ENCODE measurements around the gene TACO1. TPM values are rescaled to one million over a fixed set of nuclear protein-coding genes. Genes with fewer than 3 reads are reported as not detected.

The TACO1 gene
- polyA plus RNA-seq = 10 to 100 TPM; 10.9 to 19.9 (median 19.6) TPM

DNA sequence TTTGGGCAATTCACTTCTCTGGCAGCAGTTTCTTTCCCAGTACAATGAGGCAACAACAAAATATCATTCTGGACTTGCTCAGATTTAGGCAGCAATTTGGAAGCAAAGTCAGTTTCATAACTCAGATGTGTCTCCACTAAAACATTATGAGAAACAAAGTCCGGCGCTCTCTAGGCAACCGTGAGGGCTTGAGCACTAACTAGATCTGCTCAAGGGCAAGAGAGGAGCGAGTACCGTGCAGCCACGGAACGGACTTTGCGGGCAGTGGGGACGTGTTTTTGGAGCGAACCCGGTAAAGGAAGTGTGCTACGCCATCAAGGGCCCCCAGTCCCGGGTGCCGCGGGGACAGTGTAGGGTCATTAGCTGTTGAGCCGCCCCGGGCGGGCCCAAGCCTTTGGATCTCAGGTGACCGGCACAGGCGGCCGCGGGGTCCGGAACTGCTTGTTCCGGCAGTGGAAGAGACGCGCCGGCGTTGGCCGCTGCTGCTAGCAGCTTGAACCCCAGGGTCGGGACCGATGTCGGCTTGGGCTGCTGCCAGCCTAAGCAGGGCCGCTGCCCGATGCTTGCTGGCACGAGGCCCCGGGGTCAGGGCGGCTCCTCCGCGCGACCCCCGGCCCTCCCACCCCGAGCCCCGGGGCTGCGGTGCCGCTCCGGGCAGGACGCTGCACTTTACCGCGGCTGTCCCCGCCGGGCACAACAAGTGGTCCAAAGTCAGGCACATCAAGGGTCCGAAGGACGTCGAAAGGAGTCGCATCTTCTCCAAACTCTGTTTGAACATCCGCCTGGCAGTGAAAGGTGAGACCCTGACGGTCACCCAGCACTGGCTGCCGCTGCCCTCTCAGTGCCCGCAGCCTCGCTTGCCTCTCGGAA is at the start of gene TACO1:
TACO1 (plus strand) TSS at position 327 of the 870 bp plus-strand sequence; CDS start at position 516, 189 bp downstream.
- DNase-seq = peak; percentile 68 to 73 (median 72)
- Mint-ChIP-seq H3K27me3 (ENCODE audit: low read depth in 3 of 3) (peaks cover 3 to 7% (median 5%) of the 10 kb centered on the region in 3 donors), H3K9me3 (no peaks in the 10 kb centered on the region), H3K36me3 (peaks cover 5 to 9% (median 9%) of the 10 kb centered on the region in 3 donors), H3K27ac (peak within 1 kb of the TSS; percentile 88 to 96 (median 92)), H3K4me1 (peaks cover 43 to 49% of the 10 kb centered on the region in 2 donors), H3K4me3 (peak within 1 kb of the TSS; percentile 90 to 95 (median 93))

DNA sequence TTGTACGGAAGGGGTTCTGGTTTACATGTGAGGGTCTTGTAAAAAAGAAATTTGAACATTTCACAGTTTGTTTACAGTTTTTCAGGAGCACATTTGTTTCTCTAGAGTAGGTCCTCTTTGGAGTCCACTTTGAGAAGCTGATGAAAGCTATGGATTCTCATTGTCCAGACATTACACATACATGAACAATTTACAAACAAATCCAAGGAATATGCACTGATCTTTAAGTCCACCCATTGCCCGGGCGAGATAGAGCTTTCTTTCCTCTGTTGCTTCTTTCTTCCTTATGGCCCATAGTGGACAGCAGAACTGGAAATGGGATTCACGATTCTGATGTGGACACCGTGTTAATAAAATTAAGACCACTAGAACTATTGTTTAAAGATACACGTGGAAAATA is 48.5 kb upstream of the TACO1 start:
- Mint-ChIP-seq H3K27ac (peak overlapping the region; percentile 7 to 98 (median 89)), H3K4me3 (peak overlapping the region; percentile 91 to 99 (median 99)), H3K4me1 (peaks cover 70% of the 10 kb centered on the region in 2 donors), H3K27me3 (ENCODE audit: low read depth in 3 of 3) (peaks cover 0 to 12% (median 5%) of the 10 kb centered on the region in 3 donors), H3K36me3 (no peaks in the 10 kb centered on the region), H3K9me3 (no peaks in the 10 kb centered on the region)
- no peak for DNase-seq

DNA sequence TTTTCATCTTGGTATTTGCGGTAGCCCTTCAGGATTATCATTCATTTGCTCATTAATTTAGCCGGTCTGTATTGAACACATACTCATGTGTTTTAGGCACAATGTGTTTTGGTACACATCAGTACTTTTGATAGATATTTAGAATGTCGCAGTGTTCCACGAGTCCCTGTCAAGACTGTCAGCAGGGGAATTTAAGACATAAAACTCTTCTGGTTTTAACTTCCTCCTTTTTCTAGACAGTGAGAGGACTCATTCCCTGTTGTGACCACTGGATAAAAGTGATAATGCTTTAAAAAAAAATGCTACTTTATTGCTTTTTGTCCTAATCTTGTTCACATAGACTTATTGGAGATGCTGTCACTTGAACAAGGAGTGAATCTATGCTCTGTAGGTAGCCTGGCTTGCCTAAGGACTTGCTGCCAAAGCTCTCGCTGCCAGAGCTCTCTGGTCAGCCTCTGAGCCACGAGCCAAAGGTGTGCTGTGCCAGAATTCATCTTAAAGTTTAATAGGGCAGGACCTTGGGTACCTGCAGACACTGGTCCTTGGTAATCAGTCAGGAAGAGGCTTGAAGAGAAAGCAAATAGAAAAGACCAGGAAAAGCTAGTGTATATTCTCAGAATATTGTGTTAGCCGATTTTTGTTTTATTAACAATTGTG is 45.1 kb upstream of the TACO1 start:
- Mint-ChIP-seq H3K9me3 (no peaks in the 10 kb centered on the region), H3K27me3 (ENCODE audit: low read depth in 3 of 3) (peaks cover 0 to 5% (median 0%) of the 10 kb centered on the region in 3 donors), H3K4me1 (peaks cover 69 to 86% of the 10 kb centered on the region in 2 donors), H3K36me3 (no peaks in the 10 kb centered on the region), H3K4me3 (no peak overlapping the region), H3K27ac (peak overlapping the region in 1 of 6 donors; percentile 25)
- no peak for DNase-seq

GRCh38 chr17:63557416-63557815 is 43.3 kb upstream of the TACO1 start:
- Mint-ChIP-seq H3K4me3 (peak overlapping the region in 1 of 5 donors; percentile 0), H3K36me3 (no peaks in the 10 kb centered on the region), H3K9me3 (no peaks in the 10 kb centered on the region), H3K27me3 (ENCODE audit: low read depth in 3 of 3) (no peaks in the 10 kb centered on the region), H3K4me1 (peaks cover 72 to 87% of the 10 kb centered on the region in 2 donors), H3K27ac (peak overlapping the region in 5 of 6 donors; percentile 1 to 46 (median 37))
- no peak for DNase-seq

GRCh38 chr17:63558441-63558840 is 42.3 kb upstream of the TACO1 start:
- Mint-ChIP-seq H3K4me1 (peaks cover 70 to 87% of the 10 kb centered on the region in 2 donors), H3K27ac (peak overlapping the region in 1 of 6 donors; percentile 22)

DNA sequence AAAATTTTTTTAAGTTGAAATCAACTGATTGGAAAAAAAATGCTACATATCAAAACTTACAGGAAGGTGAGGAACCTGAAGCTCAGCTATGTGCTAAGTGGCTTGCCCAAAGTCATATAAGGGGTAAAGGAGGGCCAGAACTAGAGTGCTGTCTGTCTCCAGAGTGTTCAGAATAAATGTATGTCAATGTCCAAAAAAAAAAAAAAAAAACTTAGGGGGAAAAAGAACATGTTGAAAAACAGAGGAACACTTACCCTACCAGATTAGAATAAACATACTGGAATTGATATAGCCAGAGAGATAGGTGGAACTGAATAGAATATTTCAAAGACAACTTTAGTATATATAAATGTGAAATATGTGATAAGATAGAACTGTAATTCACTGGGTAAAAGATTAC is 38.9 kb upstream of the TACO1 start:
- no peak overlapping the region for H3K4me3 Mint-ChIP-seq
- peak overlapping the region; percentile 8 to 86 (median 68) for H3K27ac Mint-ChIP-seq
- H3K36me3 Mint-ChIP-seq = no peaks in the 10 kb centered on the region
- no peaks in the 10 kb centered on the region for H3K9me3 Mint-ChIP-seq
- DNase-seq = no peak
- peaks cover 56 to 90% of the 10 kb centered on the region in 2 donors for H3K4me1 Mint-ChIP-seq
- H3K27me3 Mint-ChIP-seq (ENCODE audit: low read depth in 3 of 3) = peaks cover 0 to 2% (median 0%) of the 10 kb centered on the region in 3 donors

More at GRCh38 chr17:63558441-63558840, 42.3 kb upstream of the TACO1 start:
- no peaks in the 10 kb centered on the region for H3K36me3 Mint-ChIP-seq
- no peak for DNase-seq
- H3K4me3 Mint-ChIP-seq = no peak overlapping the region
- no peaks in the 10 kb centered on the region for H3K9me3 Mint-ChIP-seq
- peaks cover 0 to 2% (median 0%) of the 10 kb centered on the region in 3 donors for H3K27me3 Mint-ChIP-seq (ENCODE audit: low read depth in 3 of 3)

GRCh38 chr17:63563339-63563738 is 37.4 kb upstream of the TACO1 start:
- Mint-ChIP-seq H3K4me1 (peaks cover 51 to 90% of the 10 kb centered on the region in 2 donors), H3K36me3 (no peaks in the 10 kb centered on the region), H3K27me3 (ENCODE audit: low read depth in 3 of 3) (peaks cover 0 to 2% (median 0%) of the 10 kb centered on the region in 3 donors), H3K9me3 (no peaks in the 10 kb centered on the region), H3K4me3 (peak overlapping the region in 2 of 5 donors; percentile 20 to 38), H3K27ac (peak overlapping the region in 3 of 6 donors; percentile 23 to 64 (median 52))
- no peak for DNase-seq

DNA sequence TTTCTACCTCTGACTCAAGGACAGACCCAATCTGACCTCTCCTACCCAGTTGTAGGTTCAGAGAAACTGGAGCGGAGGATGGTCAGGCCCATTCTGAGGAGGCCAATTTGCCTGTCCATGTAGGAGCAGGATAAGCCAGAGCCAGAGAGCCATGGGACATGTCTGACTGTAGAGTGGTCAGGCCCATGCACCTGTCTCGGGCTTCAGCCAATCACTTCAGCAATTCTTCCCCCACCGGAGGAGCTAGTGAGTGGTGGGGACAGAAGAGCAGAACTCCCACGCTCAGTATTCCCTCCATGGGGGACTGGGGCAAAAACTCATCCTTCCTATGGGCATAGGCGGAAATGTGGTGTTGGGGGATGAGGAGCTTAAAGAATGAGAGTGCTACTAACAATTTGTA is 36.1 kb upstream of the TACO1 start:
- Mint-ChIP-seq H3K27me3 (ENCODE audit: low read depth in 3 of 3) (peaks cover 0 to 2% (median 0%) of the 10 kb centered on the region in 3 donors), H3K9me3 (no peaks in the 10 kb centered on the region), H3K36me3 (no peaks in the 10 kb centered on the region), H3K27ac (peak overlapping the region in 2 of 6 donors; percentile 2 to 68), H3K4me3 (no peak overlapping the region), H3K4me1 (peaks cover 56 to 96% of the 10 kb centered on the region in 2 donors)
- no peak for DNase-seq

DNA sequence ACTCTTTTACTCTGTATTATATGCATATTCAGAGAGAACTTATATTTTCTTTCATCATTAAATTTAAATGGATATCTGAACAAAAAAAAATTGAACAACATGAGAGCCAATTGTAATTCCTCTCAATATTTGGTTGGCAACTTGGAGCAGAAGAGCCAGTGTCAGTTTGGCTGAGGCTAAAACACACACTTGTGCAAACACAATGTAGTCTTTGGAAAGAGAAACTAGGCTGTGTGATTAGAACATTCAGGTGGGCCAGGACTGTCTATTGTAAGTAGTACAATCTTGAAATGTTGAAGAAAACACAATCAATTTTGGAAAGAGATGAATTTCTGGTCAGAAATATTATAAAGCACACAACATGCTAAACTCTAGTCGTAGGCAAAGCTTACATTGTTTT is 33.5 kb upstream of the TACO1 start:
- H3K4me3 Mint-ChIP-seq = no peak overlapping the region
- peaks cover 0 to 2% (median 0%) of the 10 kb centered on the region in 3 donors for H3K27me3 Mint-ChIP-seq (ENCODE audit: low read depth in 3 of 3)
- H3K4me1 Mint-ChIP-seq = peaks cover 50 to 96% of the 10 kb centered on the region in 2 donors
- H3K36me3 Mint-ChIP-seq = no peaks in the 10 kb centered on the region
- H3K9me3 Mint-ChIP-seq = no peaks in the 10 kb centered on the region
- H3K27ac Mint-ChIP-seq = peak overlapping the region in 2 of 6 donors; percentile 5 to 24
- DNase-seq = no peak

- no peaks in the 10 kb centered on the region for H3K9me3 Mint-ChIP-seq
- no peak overlapping the region for H3K4me3 Mint-ChIP-seq
- DNase-seq = no peak
- H3K4me1 Mint-ChIP-seq = peaks cover 42 to 85% of the 10 kb centered on the region in 2 donors
- no peaks in the 10 kb centered on the region for H3K36me3 Mint-ChIP-seq
- peak overlapping the region in 1 of 6 donors; percentile 31 for H3K27ac Mint-ChIP-seq
- H3K27me3 Mint-ChIP-seq (ENCODE audit: low read depth in 3 of 3) = no peaks in the 10 kb centered on the region
Observed at GRCh38 chr17:63568563-63568962, 32.1 kb upstream of the TACO1 start.

DNA sequence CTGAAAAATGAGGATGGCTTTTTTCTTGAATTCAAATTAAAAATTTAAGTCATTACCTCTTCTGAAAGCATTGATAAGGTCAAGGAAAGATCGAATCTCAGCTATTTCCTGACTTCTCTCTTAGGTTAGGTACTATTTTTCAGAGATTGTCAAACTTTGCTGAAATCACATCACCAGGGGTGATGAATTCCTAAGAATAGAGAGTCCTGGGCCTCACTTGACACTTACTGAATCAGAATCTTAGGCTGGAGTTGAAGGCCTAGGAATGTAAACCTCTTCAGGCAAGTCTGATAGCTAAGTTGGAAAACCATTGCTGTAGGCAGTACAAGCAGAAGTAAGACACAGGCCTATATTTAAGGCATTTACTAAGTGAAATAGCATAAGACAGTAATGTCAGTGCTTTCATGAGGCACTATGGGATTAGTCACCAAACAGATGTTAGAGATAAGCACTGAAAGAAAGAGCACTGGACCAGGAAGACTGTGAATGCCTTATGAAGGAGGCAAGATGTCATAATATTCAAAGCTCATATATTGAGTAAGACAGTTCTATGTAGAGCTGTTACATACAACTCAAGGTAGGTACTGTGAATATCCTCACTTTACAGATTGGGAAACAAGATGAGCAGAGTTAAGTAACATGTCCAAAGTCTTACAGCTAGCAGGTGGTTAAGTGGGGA is 28.9 kb upstream of the TACO1 start:
- H3K4me1 Mint-ChIP-seq = peaks cover 40 to 76% of the 10 kb centered on the region in 2 donors
- peaks cover 0 to 6% (median 0%) of the 10 kb centered on the region in 3 donors for H3K36me3 Mint-ChIP-seq
- H3K9me3 Mint-ChIP-seq = no peaks in the 10 kb centered on the region
- peak overlapping the region in 3 of 6 donors; percentile 2 to 40 (median 3) for H3K27ac Mint-ChIP-seq
- no peak for DNase-seq
- no peaks in the 10 kb centered on the region for H3K27me3 Mint-ChIP-seq (ENCODE audit: low read depth in 3 of 3)
- H3K4me3 Mint-ChIP-seq = no peak overlapping the region

DNA sequence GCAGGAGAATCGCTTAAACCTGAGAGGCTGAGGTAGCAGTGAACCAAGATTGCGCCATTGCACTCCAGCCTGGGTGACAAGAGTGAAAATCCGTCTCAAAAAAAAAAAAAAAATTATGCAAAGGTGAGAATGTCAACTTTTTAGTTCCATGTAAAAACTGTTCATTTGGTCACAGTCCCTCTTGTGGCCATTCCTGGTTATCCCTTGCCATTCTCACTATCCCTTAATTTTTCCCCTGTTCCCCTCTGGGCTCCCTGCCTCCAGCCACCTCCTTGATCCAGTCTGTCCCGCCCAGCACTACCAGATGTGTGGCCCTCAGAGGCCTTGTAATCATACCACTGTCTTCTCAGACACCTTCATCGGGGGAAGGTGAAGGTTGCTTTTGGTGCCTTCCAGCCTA is 27.1 kb upstream of the TACO1 start:
- no peak for DNase-seq
- Mint-ChIP-seq H3K9me3 (no peaks in the 10 kb centered on the region), H3K4me3 (no peak overlapping the region), H3K27ac (peak overlapping the region in 2 of 6 donors; percentile 28 to 62), H3K36me3 (peaks cover 0 to 6% (median 0%) of the 10 kb centered on the region in 3 donors), H3K4me1 (peaks cover 39 to 76% of the 10 kb centered on the region in 2 donors), H3K27me3 (ENCODE audit: low read depth in 3 of 3) (no peaks in the 10 kb centered on the region)

- Mint-ChIP-seq H3K4me1 (peaks cover 21 to 58% of the 10 kb centered on the region in 2 donors), H3K9me3 (no peaks in the 10 kb centered on the region), H3K4me3 (no peak overlapping the region), H3K27ac (peak overlapping the region in 4 of 6 donors; percentile 20 to 71 (median 25)), H3K36me3 (peaks cover 0 to 27% (median 8%) of the 10 kb centered on the region in 3 donors), H3K27me3 (ENCODE audit: low read depth in 3 of 3) (no peaks in the 10 kb centered on the region)
- no peak for DNase-seq
Observed at GRCh38 chr17:63578027-63578768, 22.5 kb upstream of the TACO1 start.

Measured in immature natural killer cell (primary cell).